Ovary (tissue), 9 donors: Measurements from ENCODE around the gene LHX4. TPM values are rescaled to one million over a fixed set of nuclear protein-coding genes. Genes with fewer than 3 reads are reported as not detected.

Source experiments
- DNase-seq, 5 donors: peaks; one replicate each; pipeline ENCODE4 v3.0.0-alpha.2; 2019 to 2020
- H3K27ac ChIP-seq, 2 donors: fragments of 200-600 bp; one replicate each; pipeline versions ENCODE4 v1.5.1 to v1.8.0; 2019 to 2022
- H3K27me3 ChIP-seq: fragments of 200-600 bp; one replicate; pipeline ENCODE4 v1.8.0; 2022
- H3K36me3 ChIP-seq: fragments of 200-600 bp; sonication (generic); one replicate; pipeline ENCODE4 v1.5.1; 2019
- H3K4me1 ChIP-seq: one replicate; pipeline ENCODE4 v1.8.1; 2013; ENCODE audit warnings: mild to moderate bottlenecking, moderate library complexity; ENCODE audit not compliant: insufficient read depth
- H3K4me3 ChIP-seq: fragments of 200-600 bp; sonication (generic); one replicate; pipeline ENCODE4 v1.5.1; 2017
- H3K9me3 ChIP-seq, 2 donors: fragments of 200-600 bp in 1 of 2; sonication (generic) in 1 of 2; one replicate each; pipeline versions ENCODE4 v1.5.1 to v1.8.1; 2013 to 2019; ENCODE audit warnings: mild to moderate bottlenecking in 1 of 2, moderate library complexity in 1 of 2
- CTCF ChIP-seq, 3 donors: fragments of 450-650 bp in 2 of 3; fragments of 200-600 bp in 1 of 3; IDR thresholded peaks; one replicate each; pipeline versions ENCODE4 v1.5.1 to v1.8.0; 2016 to 2022; ENCODE audit warnings: antibody characterized with exemption in 3 of 3, mild to moderate bottlenecking in 1 of 3
- EP300 ChIP-seq: sonication (generic); formaldehyde crosslinking; IDR thresholded peaks from one replicate; pipeline ENCODE4 v1.6.1; 2017; ENCODE audit warnings: antibody characterized with exemption
- POLR2A ChIP-seq: fragments of 450-650 bp; IDR thresholded peaks from one replicate; pipeline ENCODE4 v1.6.1; 2017; ENCODE audit warnings: antibody characterized with exemption, mild to moderate bottlenecking, moderate library complexity
- WGBS, 3 donors: extraction: QIAGEN DNeasy Blood & Tissue Kit in 1 of 3; methylation state at CpG; one replicate each; pipeline versions ENCODE4 v1.1.5 to v1.1.7; 2013 to 2017; 5-methylcytosine and 5-hydroxymethylcytosine counted together
- intact Hi-C, 4 donors: fragments of 100-400 bp; cut with DNase I; formaldehyde crosslinking; loops; one replicate each; pipeline versions ENCODE4 v1.11.0 to v1.15.1; 2022 to 2023
- polyA plus RNA-seq, 2 donors: library from polyadenylated mRNA; stranded (reverse); fragments of 200-250 nt in 1 of 2; fragments of 350-450 nt in 1 of 2; fragmentation: Illumina TruSeq in 1 of 2; extraction: RNeasy Lipid Tissue Mini Kit (QIAGEN cat#74804) in 1 of 2; gene quantifications; one replicate each; pipeline ENCODE4 v1.2.3, GENCODE V29; 2013 to 2014
- total RNA-seq, 7 donors: library from RNA; depleted of rRNA in 2 of 7; stranded (reverse); fragments of >200 nt in 2 of 7; fragmentation: NEBNext Ultra II Directional in 3 of 7; extraction: Animal tissue kit (Norgen Biotek cat#: 25700) in 3 of 7; gene quantifications; one replicate each; pipeline versions ENCODE4 v1.1.0 to v1.2.4, GENCODE V29; 2016 to 2023
- donor health status: DM: no; HTN: no; CAD: no; lungs with moderate emphysema.
- donor health status: DM: no; HTN: no; CAD: no.
- donor health status: Bipolar disorder and iron deficiency.
- donor health status: DM: yes; HTN: yes; CAD: no.
- donor health status: DM: no; HTN: no; CAD: no.
- donor health status: DM: yes; HTN: yes; CAD: no.

Gene LHX4
- total and polyA plus RNA-seq, 9 donors = 0.05 to 0.10 TPM; not detected in 7

GRCh38 chr1:180312926-180313325, 82.9 kb downstream of the LHX4 start:
- H3K4me1 ChIP-seq = peaks cover 2% of the 10 kb centered on the region
- DNase-seq = no peak
- intact Hi-C loops = no loop called here
- no peaks in the 10 kb centered on the region for H3K27me3 ChIP-seq
- 85 to 94% (median 92%) methylated on average over 2 of the region's 2 CpGs for WGBS, 3 donors
- TF ChIP-seq CTCF (IDR thresholded peaks at IDR 0.05) (no peak), EP300 (no peak), POLR2A (no peak)
- H3K4me3 ChIP-seq = no peak overlapping the region
- no peaks in the 10 kb centered on the region for H3K9me3 ChIP-seq
- no peaks in the 10 kb centered on the region for H3K36me3 ChIP-seq
- H3K27ac ChIP-seq = no peak overlapping the region

- no peak overlapping the region for H3K27ac ChIP-seq
- WGBS, 3 donors = 93 to 98% (median 94%) methylated on average over 6 of the region's 6 CpGs
- intact Hi-C loops = no loop called here
- TF ChIP-seq CTCF (IDR thresholded peaks at IDR 0.05) = no peak
- no peak for TF ChIP-seq POLR2A
- no peak for TF ChIP-seq EP300
- H3K4me3 ChIP-seq = no peak overlapping the region
- DNase-seq = no peak
- no peaks in the 10 kb centered on the region for H3K9me3 ChIP-seq
- no peaks in the 10 kb centered on the region for H3K36me3 ChIP-seq
- no peaks in the 10 kb centered on the region for H3K4me1 ChIP-seq
- no peaks in the 10 kb centered on the region for H3K27me3 ChIP-seq
Measured at GRCh38 chr1:180327089-180327488, 97.0 kb downstream of the LHX4 start.

Other genes starting within 250 kb of the LHX4 start
- 100 to 1,000 TPM in 6 of 7 donors, 10 to 100 TPM in 1; 57.8 to 475 (median 229) TPM for gene QSOX1, start 75.4 kb upstream of the LHX4 start, total RNA-seq
- gene QSOX1, start 75.4 kb upstream of the LHX4 start, polyA plus RNA-seq = 100 to 1,000 TPM in 1 of 2 donors, 10 to 100 TPM in 1; 100.0 to 137 TPM